ENCODE measurements around the gene PLEKHA7.
A peak's percentile ranks its signal among the peaks of the same experiment; 100 is the strongest.

PLEKHA7 gene, protein sequence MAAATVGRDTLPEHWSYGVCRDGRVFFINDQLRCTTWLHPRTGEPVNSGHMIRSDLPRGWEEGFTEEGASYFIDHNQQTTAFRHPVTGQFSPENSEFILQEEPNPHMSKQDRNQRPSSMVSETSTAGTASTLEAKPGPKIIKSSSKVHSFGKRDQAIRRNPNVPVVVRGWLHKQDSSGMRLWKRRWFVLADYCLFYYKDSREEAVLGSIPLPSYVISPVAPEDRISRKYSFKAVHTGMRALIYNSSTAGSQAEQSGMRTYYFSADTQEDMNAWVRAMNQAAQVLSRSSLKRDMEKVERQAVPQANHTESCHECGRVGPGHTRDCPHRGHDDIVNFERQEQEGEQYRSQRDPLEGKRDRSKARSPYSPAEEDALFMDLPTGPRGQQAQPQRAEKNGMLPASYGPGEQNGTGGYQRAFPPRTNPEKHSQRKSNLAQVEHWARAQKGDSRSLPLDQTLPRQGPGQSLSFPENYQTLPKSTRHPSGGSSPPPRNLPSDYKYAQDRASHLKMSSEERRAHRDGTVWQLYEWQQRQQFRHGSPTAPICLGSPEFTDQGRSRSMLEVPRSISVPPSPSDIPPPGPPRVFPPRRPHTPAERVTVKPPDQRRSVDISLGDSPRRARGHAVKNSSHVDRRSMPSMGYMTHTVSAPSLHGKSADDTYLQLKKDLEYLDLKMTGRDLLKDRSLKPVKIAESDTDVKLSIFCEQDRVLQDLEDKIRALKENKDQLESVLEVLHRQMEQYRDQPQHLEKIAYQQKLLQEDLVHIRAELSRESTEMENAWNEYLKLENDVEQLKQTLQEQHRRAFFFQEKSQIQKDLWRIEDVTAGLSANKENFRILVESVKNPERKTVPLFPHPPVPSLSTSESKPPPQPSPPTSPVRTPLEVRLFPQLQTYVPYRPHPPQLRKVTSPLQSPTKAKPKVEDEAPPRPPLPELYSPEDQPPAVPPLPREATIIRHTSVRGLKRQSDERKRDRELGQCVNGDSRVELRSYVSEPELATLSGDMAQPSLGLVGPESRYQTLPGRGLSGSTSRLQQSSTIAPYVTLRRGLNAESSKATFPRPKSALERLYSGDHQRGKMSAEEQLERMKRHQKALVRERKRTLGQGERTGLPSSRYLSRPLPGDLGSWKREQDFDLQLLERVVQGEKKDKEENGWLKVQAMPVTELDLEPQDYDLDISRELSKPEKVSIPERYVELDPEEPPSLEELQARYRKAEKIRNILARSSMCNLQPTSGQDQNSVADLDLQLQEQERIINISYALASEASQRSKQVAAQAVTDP

DNA sequence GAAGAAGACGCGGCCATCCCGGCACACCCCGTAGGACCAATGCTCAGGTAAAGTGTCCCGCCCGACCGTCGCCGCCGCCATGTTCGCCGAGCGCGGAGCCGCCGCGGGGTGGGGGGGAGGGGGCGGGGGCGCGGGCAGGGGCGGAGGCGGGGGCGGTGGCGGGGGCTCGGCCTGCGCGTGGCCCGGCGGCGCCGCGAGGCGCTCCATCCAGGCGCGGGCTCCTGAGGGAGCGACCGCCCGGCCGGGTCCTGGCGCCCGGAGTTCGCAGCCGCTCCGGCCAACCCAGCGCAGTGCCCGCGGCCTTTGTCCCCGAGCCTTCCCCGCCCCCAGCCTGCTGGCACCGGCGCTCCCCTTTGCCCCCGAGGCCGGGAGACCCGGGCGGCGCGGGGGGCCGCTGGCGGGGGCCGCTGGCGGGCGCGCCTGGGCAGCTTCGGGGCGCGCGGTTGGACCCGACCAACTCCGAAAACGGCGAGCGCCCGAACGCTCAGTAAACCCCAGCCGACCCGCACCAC, at the start of gene PLEKHA7:
TSS of gene PLEKHA7 (minus strand) at position 94 of the 512 bp plus-strand sequence. CDS start at position 81, 13 bp downstream.
- ATAC-seq: peak; percentile 49
- TF ChIP-seq TOX (CRISPR knock-in tag; IDR thresholded peaks at IDR 0.05; ENCODE audit: borderline replicate concordance) (no peak), PATZ1 (CRISPR knock-in tag; IDR thresholded peaks at IDR 0.05; ENCODE audit: borderline replicate concordance) (no peak), TCF4 (CRISPR knock-in tag; IDR thresholded peaks at IDR 0.05; ENCODE audit: borderline replicate concordance) (no peak), ESRRG (CRISPR knock-in tag; IDR thresholded peaks at IDR 0.05) (no peak), PPARA (CRISPR knock-in tag; IDR thresholded peaks at IDR 0.05; ENCODE audit: borderline replicate concordance) (no peak), GLIS3 (CRISPR knock-in tag; IDR thresholded peaks at IDR 0.05) (no peak), SNAI2 (CRISPR knock-in tag; IDR thresholded peaks at IDR 0.05) (no peak), CSRNP3 (CRISPR knock-in tag; IDR thresholded peaks at IDR 0.05) (no peak), RARB (CRISPR knock-in tag; IDR thresholded peaks at IDR 0.05) (no peak), ZFP30 (CRISPR knock-in tag; IDR thresholded peaks at IDR 0.05) (no peak), ZNF8 (CRISPR knock-in tag; IDR thresholded peaks at IDR 0.05) (no peak), ARNTL (CRISPR knock-in tag; IDR thresholded peaks at IDR 0.05; ENCODE audit: borderline replicate concordance, low read depth) (no peak), BACH2 (CRISPR knock-in tag; IDR thresholded peaks at IDR 0.05; ENCODE audit: borderline replicate concordance) (no peak), POU6F1 (CRISPR knock-in tag; IDR thresholded peaks at IDR 0.05; ENCODE audit: borderline replicate concordance, low read depth) (no peak), ISL1 (CRISPR knock-in tag; IDR thresholded peaks at IDR 0.05) (no peak), ZNF565 (CRISPR knock-in tag; conservative IDR thresholded peaks at IDR 0.05; ENCODE audit: low read depth) (no peak)
- TF ChIP-seq, protein P1, sequence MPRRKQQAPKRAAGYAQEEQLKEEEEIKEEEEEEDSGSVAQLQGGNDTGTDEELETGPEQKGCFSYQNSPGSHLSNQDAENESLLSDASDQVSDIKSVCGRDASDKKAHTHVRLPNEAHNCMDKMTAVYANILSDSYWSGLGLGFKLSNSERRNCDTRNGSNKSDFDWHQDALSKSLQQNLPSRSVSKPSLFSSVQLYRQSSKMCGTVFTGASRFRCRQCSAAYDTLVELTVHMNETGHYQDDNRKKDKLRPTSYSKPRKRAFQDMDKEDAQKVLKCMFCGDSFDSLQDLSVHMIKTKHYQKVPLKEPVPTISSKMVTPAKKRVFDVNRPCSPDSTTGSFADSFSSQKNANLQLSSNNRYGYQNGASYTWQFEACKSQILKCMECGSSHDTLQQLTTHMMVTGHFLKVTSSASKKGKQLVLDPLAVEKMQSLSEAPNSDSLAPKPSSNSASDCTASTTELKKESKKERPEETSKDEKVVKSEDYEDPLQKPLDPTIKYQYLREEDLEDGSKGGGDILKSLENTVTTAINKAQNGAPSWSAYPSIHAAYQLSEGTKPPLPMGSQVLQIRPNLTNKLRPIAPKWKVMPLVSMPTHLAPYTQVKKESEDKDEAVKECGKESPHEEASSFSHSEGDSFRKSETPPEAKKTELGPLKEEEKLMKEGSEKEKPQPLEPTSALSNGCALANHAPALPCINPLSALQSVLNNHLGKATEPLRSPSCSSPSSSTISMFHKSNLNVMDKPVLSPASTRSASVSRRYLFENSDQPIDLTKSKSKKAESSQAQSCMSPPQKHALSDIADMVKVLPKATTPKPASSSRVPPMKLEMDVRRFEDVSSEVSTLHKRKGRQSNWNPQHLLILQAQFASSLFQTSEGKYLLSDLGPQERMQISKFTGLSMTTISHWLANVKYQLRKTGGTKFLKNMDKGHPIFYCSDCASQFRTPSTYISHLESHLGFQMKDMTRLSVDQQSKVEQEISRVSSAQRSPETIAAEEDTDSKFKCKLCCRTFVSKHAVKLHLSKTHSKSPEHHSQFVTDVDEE (CRISPR knock-in tag; IDR thresholded peaks at IDR 0.05): no peak

DNA sequence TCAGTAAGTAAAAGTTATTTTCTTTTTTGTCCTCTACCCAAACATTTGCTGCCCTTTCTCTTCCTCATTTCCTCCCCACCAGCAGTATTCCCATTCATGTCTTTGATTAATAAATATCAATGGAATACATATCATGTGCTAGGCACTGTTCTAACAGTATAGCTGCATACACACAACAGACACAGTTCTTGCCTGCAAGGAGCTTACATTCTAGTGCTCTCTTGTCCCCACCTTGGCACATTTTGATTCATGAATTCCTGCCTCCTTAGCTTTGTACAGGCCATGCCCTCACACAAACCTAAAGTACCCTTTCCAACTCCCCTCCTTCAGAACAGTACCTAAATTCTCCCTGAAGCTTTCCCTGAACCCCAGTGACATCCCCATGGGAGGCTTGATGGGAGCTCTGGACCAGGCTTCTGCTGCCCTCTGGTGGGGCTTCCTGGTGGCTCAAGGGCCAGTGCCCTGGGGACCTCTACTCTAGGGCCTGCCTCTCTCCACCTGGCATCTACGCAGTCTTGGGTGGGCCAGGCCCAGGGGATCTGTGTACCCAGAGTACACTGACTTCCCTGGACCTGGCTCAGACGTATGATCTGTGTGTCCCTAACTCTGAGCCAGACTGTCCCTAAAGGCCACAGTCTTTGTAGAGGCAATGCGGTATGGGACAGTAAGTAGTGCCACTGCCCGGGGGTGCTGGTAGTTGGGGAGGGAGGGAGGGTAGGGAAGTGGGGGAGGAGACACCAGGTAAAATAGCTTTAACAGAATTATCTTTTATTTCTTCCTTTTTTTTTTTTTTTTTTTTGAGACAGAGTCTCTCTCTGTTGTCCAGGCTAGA, 49.2 kb upstream of the PLEKHA7 start:
- peak; percentile 99 for ATAC-seq
- TF ChIP-seq CSDC2 (CRISPR knock-in tag; IDR thresholded peaks at IDR 0.05) (no peak), BACH2 (CRISPR knock-in tag; IDR thresholded peaks at IDR 0.05; ENCODE audit: borderline replicate concordance) (no peak), ZNF70 (CRISPR knock-in tag; IDR thresholded peaks at IDR 0.05) (no peak), ISL1 (CRISPR knock-in tag; IDR thresholded peaks at IDR 0.05) (no peak), GLIS3 (CRISPR knock-in tag; IDR thresholded peaks at IDR 0.05) (no peak), PPARA (CRISPR knock-in tag; IDR thresholded peaks at IDR 0.05; ENCODE audit: borderline replicate concordance) (no peak), ARNTL (CRISPR knock-in tag; IDR thresholded peaks at IDR 0.05; ENCODE audit: borderline replicate concordance, low read depth) (no peak), RARB (CRISPR knock-in tag; IDR thresholded peaks at IDR 0.05) (no peak), ZNF8 (CRISPR knock-in tag; IDR thresholded peaks at IDR 0.05) (no peak), ZFP30 (CRISPR knock-in tag; IDR thresholded peaks at IDR 0.05) (no peak), CSRNP3 (CRISPR knock-in tag; IDR thresholded peaks at IDR 0.05) (no peak), ZNF565 (CRISPR knock-in tag; conservative IDR thresholded peaks at IDR 0.05; ENCODE audit: low read depth) (no peak), TCF4 (CRISPR knock-in tag; IDR thresholded peaks at IDR 0.05; ENCODE audit: borderline replicate concordance) (no peak), ESRRG (CRISPR knock-in tag; IDR thresholded peaks at IDR 0.05) (no peak), SNAI2 (CRISPR knock-in tag; IDR thresholded peaks at IDR 0.05) (no peak)
- TF ChIP-seq, protein P1 (CRISPR knock-in tag; IDR thresholded peaks at IDR 0.05): no peak

Measured in SK-N-SH treated with all-trans-retinoic acid at 6 μM for 48 hours (cell line).